ENCODE data around the gene PI4K2B. TPM values are rescaled to one million over a fixed set of nuclear protein-coding genes. Genes with fewer than 3 reads are reported as not detected.
"Not testable (repeated sequence)": the region's sequence is repeated elsewhere in the genome, so short reads cannot be mapped to it uniquely, and the experiment has no call there.

PI4K2B gene
- total and polyA plus RNA-seq, 7 donors: 9.3 to 28.2 (median 12.2) TPM

- H3K27ac ChIP-seq: no peak overlapping the region
- DNase-seq: no peak
- H3K27me3 ChIP-seq: no peaks in the 10 kb centered on the region
- no peaks in the 10 kb centered on the region for H3K4me1 ChIP-seq
- no peaks in the 10 kb centered on the region for H3K36me3 ChIP-seq
- WGBS, 2 donors: 95 to 99% methylated on average over 1 of the region's 1 CpG
- H3K9me3 ChIP-seq: peaks cover 0 to 7% (median 4%) of the 10 kb centered on the region in 4 donors
- no peak for TF ChIP-seq POLR2A (IDR thresholded peaks at IDR 0.05)
- no peak for TF ChIP-seq EP300 (IDR thresholded peaks at IDR 0.05)
- no peak for TF ChIP-seq POLR2AphosphoS5 (IDR thresholded peaks at IDR 0.05)
- no peak for TF ChIP-seq CTCF (IDR thresholded peaks at IDR 0.05)
- H3K4me3 ChIP-seq: no peak overlapping the region
- intact Hi-C loops (cut with DNase I): no loop called here
Measured at GRCh38 chr4:25207997-25208396, 25.8 kb upstream of the PI4K2B start.

- Histone ChIP-seq H3K27me3 (no peaks in the 10 kb centered on the region), H3K4me1 (no peaks in the 10 kb centered on the region), H3K36me3 (no peaks in the 10 kb centered on the region), H3K27ac (no peak overlapping the region), H3K9me3 (peaks cover 0 to 7% (median 4%) of the 10 kb centered on the region in 4 donors), H3K4me3 (no peak overlapping the region)
- DNase-seq: no peak
- intact Hi-C loops (cut with DNase I): no loop called here
- WGBS, 2 donors: 89 to 93% methylated on average over 1 of the region's 1 CpG
- TF ChIP-seq POLR2A (IDR thresholded peaks at IDR 0.05) (no peak), POLR2AphosphoS5 (IDR thresholded peaks at IDR 0.05) (no peak), EP300 (IDR thresholded peaks at IDR 0.05) (no peak), CTCF (IDR thresholded peaks at IDR 0.05) (no peak)
Measured at GRCh38 chr4:25209702-25210101, 24.1 kb upstream of the PI4K2B start.

GRCh38 chr4:25211721-25212120, 22.1 kb upstream of the PI4K2B start:
- H3K27me3 ChIP-seq: no peaks in the 10 kb centered on the region
- no peak for TF ChIP-seq EP300 (IDR thresholded peaks at IDR 0.05)
- no peaks in the 10 kb centered on the region for H3K36me3 ChIP-seq
- no peak overlapping the region for H3K27ac ChIP-seq
- H3K9me3 ChIP-seq: peaks cover 0 to 7% (median 4%) of the 10 kb centered on the region in 4 donors
- 97% methylated on average over 3 of the region's 3 CpGs for WGBS, 2 donors
- intact Hi-C loops (cut with DNase I): no loop called here
- H3K4me3 ChIP-seq: no peak overlapping the region
- no peaks in the 10 kb centered on the region for H3K4me1 ChIP-seq
- no peak for DNase-seq

GRCh38 chr4:25212822-25213221, 21.0 kb upstream of the PI4K2B start:
- Histone ChIP-seq H3K27me3 (no peaks in the 10 kb centered on the region), H3K4me1 (no peaks in the 10 kb centered on the region), H3K4me3 (no peak overlapping the region), H3K9me3 (peaks cover 0 to 7% (median 4%) of the 10 kb centered on the region in 4 donors), H3K27ac (no peak overlapping the region), H3K36me3 (no peaks in the 10 kb centered on the region)
- WGBS, 2 donors: 96% methylated on average over 1 of the region's 1 CpG
- TF ChIP-seq POLR2A (IDR thresholded peaks at IDR 0.05) (no peak), EP300 (IDR thresholded peaks at IDR 0.05) (no peak), CTCF (IDR thresholded peaks at IDR 0.05) (no peak), POLR2AphosphoS5 (IDR thresholded peaks at IDR 0.05) (no peak)
- DNase-seq: no peak
- intact Hi-C loops (cut with DNase I): no loop called here

GRCh38 chr4:25213347-25213979, 20.4 kb upstream of the PI4K2B start:
- Histone ChIP-seq H3K4me3 (no peak overlapping the region), H3K27ac (no peak overlapping the region), H3K36me3 (no peaks in the 10 kb centered on the region), H3K9me3 (peaks cover 0 to 7% (median 4%) of the 10 kb centered on the region in 4 donors), H3K4me1 (no peaks in the 10 kb centered on the region), H3K27me3 (no peaks in the 10 kb centered on the region)
- TF ChIP-seq EP300 (IDR thresholded peaks at IDR 0.05): no peak
- TF ChIP-seq POLR2AphosphoS5 (IDR thresholded peaks at IDR 0.05): no peak
- TF ChIP-seq POLR2A (IDR thresholded peaks at IDR 0.05): no peak
- TF ChIP-seq CTCF (IDR thresholded peaks at IDR 0.05): no peak
- intact Hi-C loops (cut with DNase I): no loop called here
- DNase-seq: no peak
- WGBS, 2 donors: 84 to 90% methylated on average over 3 of the region's 3 CpGs

- 67 to 81% methylated on average over 1 of the region's 1 CpG for WGBS, 2 donors
- H3K4me3 ChIP-seq; H3K4me1 ChIP-seq; H3K36me3 ChIP-seq; H3K9me3 ChIP-seq; DNase-seq; H3K27ac ChIP-seq; H3K27me3 ChIP-seq; intact Hi-C loops (cut with DNase I): not testable (repeated sequence)
Measured at GRCh38 chr4:25214750-25215149, 19.1 kb upstream of the PI4K2B start.
